DMS153 treated with DMSO at 0.1 percent for 48 hours (cell line): ENCODE data around the gene NR1D2.
"Not testable (repeated sequence)": the region's sequence is repeated elsewhere in the genome, so short reads cannot be mapped to it uniquely, and the experiment has no call there.

Source experiments
- DNase-seq: peaks from one replicate; lab custom pipeline; 2025; ENCODE audit not compliant: unreplicated experiment; lab: John Stamatoyannopoulos, UW

NR1D2 gene

GRCh38 chr3:23944861-23945662 is at the start of gene NR1D2:
TSS of gene NR1D2 (plus strand) at chr3:23945286. CDS start at chr3:23945579, 293 bp downstream.
- DNase-seq = peak; percentile 40

DNA sequence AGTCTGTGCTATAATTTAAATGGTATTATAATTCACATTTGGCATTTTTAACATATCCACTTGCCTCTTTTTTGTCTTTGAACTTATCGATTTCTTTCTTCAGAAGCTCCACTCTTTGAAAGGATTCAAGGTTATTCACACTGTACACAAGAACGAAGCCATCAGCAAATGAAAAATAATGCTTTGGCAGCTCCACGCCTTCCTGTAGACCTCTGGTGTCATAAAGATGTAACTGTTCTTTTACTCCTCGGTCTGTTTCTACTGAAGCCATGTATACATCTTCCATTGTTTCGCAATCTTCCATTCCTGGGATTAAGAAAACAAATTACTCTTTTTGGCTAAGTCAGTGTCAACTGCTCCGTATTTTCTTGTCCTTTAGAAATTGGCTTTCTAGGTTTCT is 44.3 kb upstream of the NR1D2 start:
- no peak for DNase-seq

- DNase-seq = no peak
Measured at GRCh38 chr3:23904545-23904944, 40.5 kb upstream of the NR1D2 start.

GRCh38 chr3:23909341-23909740 is 35.7 kb upstream of the NR1D2 start:
- DNase-seq = no peak

- no peak for DNase-seq
Measured at GRCh38 chr3:23911397-23911796, 33.7 kb upstream of the NR1D2 start.

GRCh38 chr3:23912335-23912734 is 32.8 kb upstream of the NR1D2 start:
- DNase-seq = not testable (repeated sequence)

DNA sequence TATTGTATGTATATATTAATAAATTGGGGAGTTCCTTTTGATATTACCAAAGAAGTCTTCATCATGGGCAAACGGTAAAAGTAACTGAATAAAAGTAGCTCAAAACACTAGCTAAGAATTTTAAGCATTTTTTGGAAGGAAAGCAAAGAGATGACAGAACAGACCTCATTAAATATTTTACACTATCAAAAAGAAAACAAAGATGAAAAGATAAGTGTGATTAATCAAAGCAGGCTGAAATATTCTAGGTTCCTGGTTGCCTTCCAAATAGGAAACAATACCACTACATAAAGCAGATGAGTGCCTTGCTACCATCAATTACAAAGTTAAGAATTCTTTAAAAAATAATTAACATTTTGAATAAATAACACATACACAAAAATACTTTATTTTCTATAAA is 31.9 kb upstream of the NR1D2 start:
- no peak for DNase-seq

DNA sequence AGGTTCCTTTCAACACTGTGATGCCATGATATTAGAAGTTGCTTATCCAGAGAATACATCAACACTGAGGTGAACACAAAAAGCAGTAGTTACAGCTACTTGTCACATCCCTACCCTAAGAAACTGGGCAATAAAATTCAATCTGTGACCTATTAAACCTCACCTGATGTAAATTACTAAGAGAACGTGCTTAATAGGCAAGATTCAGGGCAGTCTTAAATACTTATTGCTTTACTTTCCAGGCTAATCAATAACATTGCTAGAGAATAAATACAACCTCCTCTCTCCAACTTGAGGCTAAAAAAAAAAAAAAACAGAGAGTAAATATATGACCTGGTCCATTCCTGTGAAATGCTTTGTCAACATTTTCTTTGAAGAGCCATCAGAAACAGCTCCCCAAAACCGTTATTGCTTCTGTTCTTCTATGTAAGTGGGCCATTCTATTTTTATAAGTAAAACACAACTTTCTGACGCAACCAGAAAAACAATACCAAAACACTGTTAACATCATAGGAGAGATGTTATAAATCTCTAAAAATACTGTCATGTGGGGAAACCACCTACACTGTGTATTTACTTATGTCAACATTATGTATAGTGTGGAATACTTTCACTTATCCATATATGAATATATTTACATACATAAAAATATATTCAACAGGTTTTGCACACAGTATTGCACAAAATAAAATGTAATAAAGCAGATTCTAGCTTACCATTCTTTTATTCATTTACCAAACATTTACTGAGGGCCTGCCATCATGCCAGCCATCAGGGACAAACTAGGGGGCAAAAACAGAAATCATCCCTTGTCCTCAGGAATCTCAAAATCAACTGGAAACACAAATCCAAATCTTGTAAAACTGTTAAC is 31.0 kb upstream of the NR1D2 start:
- no peak for DNase-seq

- no peak for DNase-seq
Measured at GRCh38 chr3:23915537-23916108, 29.5 kb upstream of the NR1D2 start.

- DNase-seq = no peak
Measured at GRCh38 chr3:23916152-23916885, 28.8 kb upstream of the NR1D2 start.

- DNase-seq = peak; percentile 82
Measured at GRCh38 chr3:23916886-23917678, 28.0 kb upstream of the NR1D2 start, which contains the start of the genes NKIRAS1 and RPL15. TSS of gene NKIRAS1 (minus strand) at chr3:23916990. CDS start at chr3:23910904, 6,086 bp downstream. TSS of gene RPL15 (plus strand) at chr3:23917132. CDS start at chr3:23917860, 728 bp downstream.

- DNase-seq = peak; percentile 8
Measured at GRCh38 chr3:23917679-23918303, 27.3 kb upstream of the NR1D2 start.

GRCh38 chr3:23918331-23918730 is 26.8 kb upstream of the NR1D2 start:
- not testable (repeated sequence) for DNase-seq

GRCh38 chr3:23919628-23920027 is 25.5 kb upstream of the NR1D2 start:
- DNase-seq = no peak

DNA sequence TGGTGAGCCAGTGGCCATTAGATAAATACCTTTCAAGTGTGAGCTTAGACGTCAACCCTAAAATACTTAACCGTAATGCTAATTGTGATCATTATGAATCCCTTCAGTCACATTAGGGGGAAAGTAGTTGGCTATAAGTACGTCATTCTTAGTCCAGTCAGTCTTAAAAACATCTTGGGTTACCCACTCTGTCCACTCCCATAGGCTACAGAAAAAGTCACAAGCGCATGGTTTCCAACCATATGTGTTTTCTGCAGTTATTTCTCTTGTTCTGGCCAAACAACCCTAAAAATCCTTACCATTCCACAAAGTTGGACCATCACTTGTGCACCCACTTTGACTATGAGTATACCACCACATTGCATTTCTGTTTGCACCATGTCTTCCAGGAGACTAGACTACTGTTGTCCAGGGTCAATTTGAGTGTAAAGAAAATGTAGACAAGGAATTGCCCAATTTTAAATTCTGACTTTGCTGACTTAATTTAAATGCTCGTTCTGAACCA is 24.9 kb upstream of the NR1D2 start:
- no peak for DNase-seq

- DNase-seq = no peak
Measured at GRCh38 chr3:23921052-23921511, 24.0 kb upstream of the NR1D2 start.

GRCh38 chr3:23923786-23924185 is 21.3 kb upstream of the NR1D2 start:
- DNase-seq = no peak

DNA sequence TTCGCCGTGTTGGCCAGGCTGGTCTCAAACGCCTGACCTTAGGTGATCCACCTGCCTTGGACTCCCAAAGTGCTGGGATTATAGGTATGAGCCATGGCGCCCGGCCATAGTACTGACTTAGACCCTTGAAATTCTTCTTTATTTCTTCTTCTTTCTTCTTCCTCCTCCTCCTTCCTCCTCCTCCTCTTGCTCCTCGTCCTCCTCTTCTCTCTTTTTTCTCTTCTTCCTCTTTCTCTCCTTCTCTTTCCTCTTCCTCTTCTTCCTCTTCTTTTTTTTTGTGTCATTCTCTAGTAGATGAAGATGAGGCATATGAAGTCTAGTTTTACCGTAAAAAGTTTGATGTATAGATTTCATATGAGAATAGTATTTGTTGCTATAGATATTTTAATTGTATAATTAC is 18.8 kb upstream of the NR1D2 start:
- DNase-seq = no peak

- DNase-seq = no peak
Measured at GRCh38 chr3:23926736-23927135, 18.4 kb upstream of the NR1D2 start.
